Activated T-cell treated with anti-CD3 and anti-CD28 coated beads for 4 hours (primary cell): ENCODE results near the gene TMPRSS5.

Experiments
- DNase-seq: peaks from one replicate; pipeline ENCODE4 v3.0.0-alpha.2; 2020

Gene TMPRSS5

DNA sequence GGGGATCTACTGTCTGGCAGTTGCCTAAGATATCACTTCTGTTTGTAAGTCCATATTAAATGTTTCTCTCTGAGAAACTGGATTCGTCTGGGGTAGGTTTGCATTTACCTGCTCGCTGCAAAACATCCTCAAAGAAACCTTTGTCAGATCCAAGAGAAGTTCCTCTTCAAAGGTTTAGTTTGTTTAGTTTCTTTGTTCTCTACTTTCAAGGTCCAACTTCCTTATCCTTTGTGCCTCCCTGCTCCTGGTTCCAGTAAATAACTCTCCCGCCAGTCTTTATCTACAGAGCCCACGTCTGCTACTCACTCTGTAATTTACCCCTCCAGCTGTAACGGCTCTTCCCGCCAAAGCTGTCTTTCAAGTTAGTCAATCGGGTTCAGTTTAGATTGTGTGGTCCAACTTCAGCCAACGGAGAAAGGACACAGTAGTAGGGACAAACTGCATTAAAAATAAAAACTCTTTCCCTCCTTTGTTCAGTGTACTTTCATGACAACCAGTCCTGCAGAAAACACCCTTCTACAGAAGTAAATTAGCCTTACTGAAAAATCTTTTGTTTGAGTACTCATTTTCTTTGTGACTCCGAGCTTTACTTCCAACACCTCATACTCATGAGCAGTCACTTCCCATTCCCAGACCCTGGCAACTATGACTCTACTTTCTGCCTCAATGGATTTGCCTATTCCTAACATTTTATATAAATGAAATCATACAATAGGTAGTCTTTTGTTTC lies 41.0 kb downstream of the TMPRSS5 start:
- DNase-seq: no peak

DNA sequence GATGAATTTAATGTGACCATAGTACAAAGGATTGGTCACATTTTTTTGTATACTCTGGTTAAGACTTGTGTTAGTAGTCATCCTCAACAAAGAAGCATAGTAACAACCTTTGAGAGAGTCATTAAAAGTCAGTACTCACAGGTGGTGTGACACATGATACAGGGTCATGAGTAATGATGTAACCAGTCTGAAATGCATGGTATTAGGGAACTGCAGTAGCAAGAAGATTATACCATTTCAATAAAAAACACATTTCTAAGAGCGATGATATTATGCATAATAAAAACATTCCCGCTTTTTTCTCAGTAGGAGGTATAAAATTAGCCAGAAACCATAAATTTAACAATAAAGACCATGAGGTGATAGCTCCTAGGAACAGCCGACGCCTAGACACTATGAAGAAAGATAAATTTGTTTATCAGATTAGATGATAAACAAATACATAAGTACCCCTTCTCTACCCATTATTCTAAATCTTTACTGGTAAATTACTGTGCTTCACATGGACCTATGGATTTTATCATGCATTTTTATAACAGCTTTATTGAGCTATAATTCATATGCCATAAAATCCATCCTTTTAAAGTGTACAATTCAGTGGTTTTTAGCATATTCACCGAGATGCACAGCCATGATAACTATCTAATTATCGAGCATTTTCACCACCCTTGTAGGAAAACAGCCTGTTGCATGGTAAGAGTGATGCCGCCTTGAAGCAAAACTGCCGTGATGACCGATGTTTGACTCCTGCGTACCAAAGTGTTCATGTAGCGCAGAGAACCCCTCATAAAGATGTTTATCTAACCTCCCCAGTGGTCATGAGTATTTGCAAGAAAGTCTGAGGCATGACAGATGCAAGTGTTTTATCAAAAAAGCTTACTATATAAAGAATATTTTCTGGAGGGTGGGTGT lies 41.8 kb downstream of the TMPRSS5 start:
- DNase-seq: no peak

DNA sequence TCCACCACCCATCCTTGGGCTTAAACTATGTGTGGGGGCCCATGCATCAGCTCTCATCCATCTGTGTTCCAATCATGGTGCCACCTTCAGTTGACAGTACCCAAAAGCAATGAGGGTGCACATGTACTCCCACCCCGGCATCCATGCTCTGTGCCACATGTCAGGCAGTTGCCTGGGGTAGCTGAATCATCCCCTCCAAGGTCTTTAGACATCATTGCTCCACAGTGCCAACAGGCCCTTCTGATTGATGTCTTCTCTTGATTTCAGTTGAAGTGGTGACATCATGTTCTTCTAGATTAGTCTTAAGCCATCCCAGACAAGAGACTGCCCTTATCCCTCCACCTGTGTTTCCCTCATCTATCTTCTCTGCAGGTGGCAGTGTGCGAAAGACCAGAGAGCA lies 42.5 kb downstream of the TMPRSS5 start:
- no peak for DNase-seq

DNA sequence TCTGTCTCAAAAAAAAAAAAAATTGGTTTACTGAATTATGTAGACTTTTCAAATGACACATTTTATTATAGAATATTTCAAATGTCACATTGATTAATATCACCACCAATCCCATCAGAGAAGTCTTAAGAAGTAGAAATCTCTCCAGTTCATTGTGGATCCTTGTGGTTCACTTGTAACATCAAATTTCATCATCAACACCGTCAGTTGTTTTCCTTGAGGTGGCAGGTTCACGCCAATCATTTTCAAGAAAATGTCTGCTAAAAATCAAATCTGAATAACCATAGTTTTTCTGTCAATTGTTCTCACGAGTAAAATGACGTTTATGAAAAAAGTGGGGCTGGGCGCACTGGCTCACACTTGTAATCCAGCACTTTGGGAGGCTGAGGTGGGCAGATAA lies 50.3 kb downstream of the TMPRSS5 start:
- DNase-seq: no peak

DNA sequence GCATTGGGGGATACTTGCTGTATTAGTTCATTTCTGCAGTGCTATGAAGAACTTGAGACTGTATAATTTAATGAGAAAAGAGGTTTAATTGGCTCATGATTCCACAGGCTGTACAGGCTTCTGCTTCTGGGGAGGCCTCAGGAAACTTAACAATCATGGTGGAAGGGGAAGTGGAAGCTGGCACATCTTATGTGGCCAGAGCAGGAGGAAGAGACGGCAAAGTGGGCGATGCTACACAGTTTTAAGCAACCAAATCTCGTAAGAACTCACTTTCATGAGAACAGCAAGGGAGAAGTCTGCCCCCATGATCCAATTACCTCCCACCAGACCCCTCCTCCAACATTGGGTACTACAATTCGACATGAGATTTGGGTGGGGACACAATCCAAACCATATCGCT lies 55.1 kb downstream of the TMPRSS5 start:
- DNase-seq: no peak

DNA sequence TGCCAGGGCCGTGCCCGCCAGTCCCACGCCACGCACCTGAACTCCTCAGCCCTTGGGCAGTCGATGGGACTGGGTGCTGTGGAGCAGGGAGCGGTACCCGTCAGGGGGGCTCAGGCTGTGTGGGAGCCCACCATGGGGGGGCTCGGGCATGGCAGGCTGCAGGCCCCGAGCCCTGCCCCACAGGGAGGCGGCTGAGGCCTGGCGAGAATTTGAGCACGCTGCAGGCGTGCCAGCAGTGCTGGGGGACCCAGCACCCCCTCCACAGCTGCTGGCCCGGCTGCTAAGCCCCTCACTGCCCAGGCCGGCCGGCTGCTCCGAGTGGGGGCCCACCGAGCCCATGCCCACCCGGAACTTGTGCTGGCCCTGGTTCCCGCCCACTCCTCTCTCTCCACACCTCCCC lies 56.8 kb downstream of the TMPRSS5 start:
- DNase-seq: no peak

DNA sequence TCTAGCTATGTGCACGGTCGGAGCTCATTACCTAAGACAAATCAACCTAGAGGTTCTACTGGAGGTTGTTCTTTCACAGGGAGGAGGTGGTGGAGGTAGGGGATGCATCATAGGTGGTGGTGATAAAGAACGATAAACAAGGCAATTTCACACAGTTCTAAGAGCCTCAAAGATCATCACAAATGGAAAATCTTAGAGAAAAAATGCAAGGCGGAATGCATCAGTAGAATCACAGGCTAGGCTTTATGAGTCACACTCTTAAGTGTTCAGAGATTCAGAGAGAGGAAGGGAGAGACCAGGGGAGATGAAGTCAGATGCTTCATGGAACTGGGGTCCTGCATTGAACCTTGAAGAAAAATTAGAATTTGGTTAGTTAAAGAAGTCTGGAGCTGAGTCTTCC lies 58.3 kb downstream of the TMPRSS5 start:
- DNase-seq: no peak

DNA sequence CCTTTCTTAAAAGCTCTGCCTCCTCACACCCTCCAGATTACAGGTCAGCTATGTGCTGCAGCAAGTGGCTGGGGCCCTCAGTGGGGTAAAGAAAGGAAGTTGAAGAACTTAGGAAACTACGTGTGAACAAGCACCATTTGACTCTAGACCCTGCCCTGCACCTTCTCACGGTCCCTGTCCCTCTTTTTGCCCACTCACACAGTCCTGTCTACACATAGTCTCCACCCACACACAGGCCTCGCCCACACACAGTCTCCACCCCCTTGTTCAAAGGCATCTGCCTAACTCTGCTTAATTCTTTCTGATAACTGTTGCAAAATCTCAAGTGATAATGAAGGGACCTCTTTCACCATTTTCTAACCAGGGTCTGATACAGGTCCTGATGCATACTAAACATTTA lies 59.0 kb downstream of the TMPRSS5 start:
- no peak for DNase-seq

DNA sequence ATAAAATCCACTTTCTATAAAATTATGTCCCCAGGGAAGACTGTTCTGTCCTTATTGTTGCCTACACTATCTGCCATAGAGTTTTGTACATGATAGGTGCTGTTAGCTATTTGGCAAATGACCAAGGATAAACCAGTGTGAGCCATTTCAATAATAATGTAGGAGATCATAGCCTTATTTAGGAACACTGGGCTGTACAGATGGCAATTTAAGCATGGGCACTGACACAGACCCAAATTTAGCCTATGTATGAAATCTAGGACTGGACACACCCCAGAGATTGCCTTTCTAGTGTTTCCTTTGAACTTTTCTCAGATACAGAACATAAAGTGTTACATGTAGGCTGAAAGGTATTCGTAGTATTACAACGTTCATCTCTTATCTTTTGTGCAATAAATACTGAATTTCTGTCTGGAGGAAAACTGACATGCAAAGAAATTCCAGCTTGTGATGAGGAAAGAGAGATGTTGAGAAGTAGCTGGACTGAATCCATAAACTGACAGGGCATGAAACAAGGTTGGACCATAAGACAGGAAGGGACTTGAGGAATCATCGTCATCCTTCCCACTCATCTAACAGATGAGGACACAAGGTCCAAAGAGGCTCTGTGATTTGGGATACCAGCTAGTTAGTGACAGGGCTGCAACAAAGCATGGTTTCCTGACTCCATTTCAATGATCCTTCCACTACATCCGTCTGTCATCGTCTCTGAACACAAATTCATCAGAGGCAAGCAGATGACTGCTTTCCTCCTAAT lies 60.3 kb downstream of the TMPRSS5 start:
- DNase-seq: no peak

DNA sequence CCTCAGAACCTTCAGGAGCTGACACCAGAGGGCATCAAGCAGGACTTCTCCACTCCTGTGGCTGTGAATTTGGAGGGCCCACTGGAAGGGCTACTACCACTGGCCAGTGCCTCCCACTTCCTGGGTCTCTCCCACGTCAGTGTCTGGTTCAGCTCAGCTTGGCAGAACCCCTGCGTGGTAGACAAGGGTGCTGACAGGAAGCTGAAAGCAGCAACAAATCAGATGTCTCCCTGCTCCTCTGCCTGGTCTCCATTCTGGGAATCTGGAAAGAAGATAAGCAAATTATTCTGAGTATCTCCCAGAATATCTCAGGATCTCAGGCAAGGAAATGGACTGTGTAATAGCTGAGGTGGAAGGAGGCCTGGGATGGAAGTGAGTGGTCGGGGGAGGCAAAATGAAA lies 61.5 kb downstream of the TMPRSS5 start:
- DNase-seq: no peak

DNA sequence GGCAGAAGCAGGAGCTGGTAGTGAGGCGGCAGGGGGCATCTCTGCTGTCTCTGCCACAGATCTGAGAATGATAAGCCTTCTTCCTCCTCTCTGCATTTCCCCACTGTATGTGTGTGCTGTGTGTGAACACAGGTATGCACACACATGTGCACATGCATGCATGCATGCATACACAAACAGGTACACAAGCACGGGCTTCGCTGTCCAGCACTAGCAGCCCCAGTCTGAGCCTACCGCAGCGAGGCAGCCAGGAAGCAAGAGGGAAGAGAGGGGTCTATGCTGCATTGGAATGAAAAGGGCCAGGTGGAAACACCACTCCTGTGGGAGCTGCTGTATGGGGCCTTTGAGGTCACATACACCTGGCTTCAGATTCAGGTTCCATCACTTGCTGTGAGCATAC lies 62.4 kb downstream of the TMPRSS5 start:
- DNase-seq: no peak

DNA sequence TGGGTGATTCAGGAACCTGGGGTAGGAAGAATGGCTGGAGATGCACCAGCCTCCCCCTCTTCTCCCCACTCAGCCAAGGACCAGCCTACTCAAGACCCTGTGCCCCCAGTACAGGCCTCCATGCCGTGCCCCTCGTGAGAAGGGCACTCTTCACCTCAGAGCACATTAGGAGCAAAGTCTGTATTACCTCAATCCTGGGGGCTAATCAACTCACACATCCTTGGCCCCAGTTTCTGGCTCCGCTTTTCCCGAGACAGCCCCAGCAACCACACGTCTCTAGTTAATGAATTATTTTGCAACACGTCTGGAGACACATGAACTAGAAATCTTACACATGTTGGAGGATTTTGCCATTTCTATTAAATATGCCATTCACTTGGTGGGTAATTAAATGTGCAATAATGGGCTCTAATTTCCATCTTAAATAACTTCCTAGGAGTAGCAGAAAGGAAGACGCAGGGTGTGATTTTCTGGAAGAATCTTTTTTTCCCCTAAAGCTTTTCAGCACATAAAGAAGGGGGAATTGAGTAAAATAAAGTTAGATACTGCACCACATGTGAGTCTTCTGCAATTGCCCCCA lies 63.0 kb downstream of the TMPRSS5 start:
- no peak for DNase-seq

DNA sequence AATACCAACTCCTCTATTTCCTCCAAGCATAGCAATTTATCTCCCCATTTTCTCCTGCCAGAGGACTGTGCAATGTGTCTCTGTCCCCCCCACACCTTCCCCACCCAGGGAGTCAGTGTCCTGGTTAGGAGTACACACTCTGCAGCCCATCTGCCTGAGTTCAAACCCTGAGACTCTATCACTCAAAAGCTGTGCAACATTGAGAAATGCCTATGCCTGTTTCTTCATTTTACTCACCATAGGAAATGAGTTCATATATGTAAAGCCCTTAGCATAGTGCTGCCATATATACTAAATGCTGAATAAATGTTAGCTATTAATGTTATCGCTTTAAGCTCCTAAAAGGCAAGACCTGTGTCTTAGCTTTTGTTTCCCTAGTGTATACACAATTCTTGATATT lies 64.0 kb downstream of the TMPRSS5 start:
- DNase-seq: no peak

DNA sequence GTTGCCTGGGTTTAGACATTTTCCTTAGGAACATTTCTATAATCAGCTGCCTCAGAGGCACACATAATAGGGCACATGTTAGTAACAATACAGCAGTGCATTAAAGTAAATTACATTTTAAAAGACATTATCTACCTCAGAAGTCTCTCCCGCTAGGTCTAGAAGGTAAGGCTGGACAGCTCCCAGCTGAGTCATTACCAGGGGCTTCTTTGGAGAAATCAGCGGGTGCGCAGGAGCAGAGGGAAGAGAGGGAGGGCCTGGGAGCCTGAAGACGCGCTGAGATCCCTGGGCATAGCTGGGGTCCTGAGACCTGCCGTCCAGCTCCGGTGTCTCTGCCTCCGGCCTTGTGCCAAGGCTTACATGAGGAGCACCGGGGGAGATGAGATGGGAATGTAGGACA lies 67.7 kb downstream of the TMPRSS5 start:
- DNase-seq: no peak

DNA sequence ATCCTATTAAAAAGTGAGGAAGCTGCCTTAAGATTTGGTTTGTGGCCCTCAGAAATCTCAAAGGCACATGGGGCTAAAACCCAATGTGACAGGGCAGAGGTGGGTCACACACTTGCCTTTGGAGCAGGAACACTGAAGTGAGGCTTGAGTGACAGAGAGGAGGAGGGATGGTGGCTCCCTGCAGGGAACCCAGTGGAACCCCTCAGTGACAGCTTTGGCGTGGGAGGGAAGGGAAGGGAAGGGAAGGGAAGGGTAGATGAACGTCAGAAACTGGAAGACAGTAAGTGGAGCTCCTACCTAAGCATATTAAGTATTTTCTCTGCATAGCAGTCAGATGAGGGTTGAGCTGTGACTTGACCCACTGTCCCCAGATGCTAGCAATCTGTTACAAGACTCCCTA lies 68.5 kb downstream of the TMPRSS5 start:
- DNase-seq: no peak
